K562 (cell line): Measurements from ENCODE around the gene ROPN1L. TPM values are rescaled to one million over a fixed set of nuclear protein-coding genes. Genes with fewer than 3 reads are reported as not detected.
A peak's percentile ranks its signal among the peaks of the same experiment; 100 is the strongest.

ENCODE experiments used
- BHLHE40 ChIP-seq: IDR thresholded peaks from 2 replicates; pipeline ENCODE4 v1.6.1; 2011; ENCODE audit warnings: low read length, improper control_type of control experiment
- CBFA2T2 ChIP-seq: fragments of 450-650 bp; conservative IDR thresholded peaks from 2 replicates; pipeline ENCODE4 v1.6.1; 2017; ENCODE audit warnings: mild to moderate bottlenecking
- CHD7 ChIP-seq: fragments of 200-600 bp; sonication (generic); IDR thresholded peaks from one replicate; pipeline ENCODE4 v1.6.1; 2012; ENCODE audit warnings: mild to moderate bottlenecking, low read depth, low read length, inconsistent platforms
- ELF4 ChIP-seq: fragments of 450-650 bp; formaldehyde crosslinking; IDR thresholded peaks from 2 replicates; pipeline ENCODE4 v1.4.0; 2022; ENCODE audit warnings: missing genetic modification characterization
- GATA2 ChIP-seq: sonication (generic); formaldehyde crosslinking; IDR thresholded peaks from 2 replicates; pipeline ENCODE4 v1.4.0; 2020; ENCODE audit warnings: mild to moderate bottlenecking, missing genetic modification reagents
- ILF3 ChIP-seq: fragments of 450-650 bp; IDR thresholded peaks from 2 replicates; pipeline ENCODE4 v1.6.1; 2018; ENCODE audit warnings: antibody characterized with exemption, mild to moderate bottlenecking, moderate library complexity, borderline replicate concordance
- MTA3 ChIP-seq: fragments of 450-650 bp; formaldehyde crosslinking; IDR thresholded peaks from 2 replicates; pipeline ENCODE4 v1.6.1; 2017; ENCODE audit warnings: mild to moderate bottlenecking, borderline replicate concordance
- RBM14 ChIP-seq: fragments of 200-400 bp; formaldehyde crosslinking; IDR thresholded peaks from 2 replicates; pipeline ENCODE4 v1.6.1; 2018; ENCODE audit warnings: low read depth, mild to moderate bottlenecking, low read length, moderate library complexity, borderline replicate concordance; ENCODE audit not compliant: insufficient read depth
- STAT5A ChIP-seq: IDR thresholded peaks from 2 replicates; pipeline ENCODE4 v1.6.1; 2012; ENCODE audit warnings: low read length, inconsistent platforms, borderline replicate concordance
- ZNF354B ChIP-seq: fragments of 250-450 bp; sonication (Bioruptor Pico); IDR thresholded peaks from 2 replicates; pipeline ENCODE4 v1.4.0; 2020
- ZNF707 ChIP-seq: fragments of 250-450 bp; sonication (Bioruptor Pico); conservative IDR thresholded peaks from 2 replicates; pipeline ENCODE4 v1.8.0; 2022; ENCODE audit warnings: inconsistent platforms, mild to moderate bottlenecking, moderate library complexity
- polyA plus RNA-seq, 8 experiments: library from polyadenylated mRNA; depleted of rRNA in 4 of 8; stranded (reverse) in 5 of 8; unstranded in 3 of 8; fragments of >200 nt; fragmentation: Nextera tagmentation in 2 of 8; fragmentation: Illumina TruSeq in 1 of 8; extraction: Ambion mirVana in 2 of 8; extraction: Trizol in 1 of 8; gene quantifications; 2 replicates each; pipeline versions ENCODE4 v1.2.1 to v1.2.3, GENCODE V29; 2011 to 2014; ENCODE audit warnings: inconsistent platforms in 1 of 8, missing spikeins in 1 of 8
- total RNA-seq, 7 experiments: library from RNA; depleted of rRNA in 6 of 7; stranded (reverse); fragments of >200 nt in 6 of 7; fragmentation: Illumina TruSeq in 2 of 7; extraction: Trizol in 2 of 7; gene quantifications; 2 replicates each; pipeline versions ENCODE4 v1.2.1 to v1.2.3, GENCODE V29; 2011 to 2021; ENCODE audit warnings: low replicate concordance in 1 of 7
- TF ChIP-seq, protein P1 (sequence below): fragments of 250-450 bp; sonication (Bioruptor Pico); IDR thresholded peaks from 2 replicates; pipeline ENCODE4 v1.5.0; 2021
- TF ChIP-seq, protein P2 (sequence below): fragments of 250-450 bp; sonication (Bioruptor Pico); IDR thresholded peaks from 2 replicates; pipeline ENCODE4 v1.5.0; 2020; ENCODE audit warnings: mild to moderate bottlenecking, borderline replicate concordance

Gene ROPN1L
- total and polyA plus RNA-seq, 9 of the 15 experiments (the other 6 are each of a cell fraction or from before 2014, with no cell fraction given): 0.04 to 0.85 (median 0.24) TPM; not detected in 3

DNA sequence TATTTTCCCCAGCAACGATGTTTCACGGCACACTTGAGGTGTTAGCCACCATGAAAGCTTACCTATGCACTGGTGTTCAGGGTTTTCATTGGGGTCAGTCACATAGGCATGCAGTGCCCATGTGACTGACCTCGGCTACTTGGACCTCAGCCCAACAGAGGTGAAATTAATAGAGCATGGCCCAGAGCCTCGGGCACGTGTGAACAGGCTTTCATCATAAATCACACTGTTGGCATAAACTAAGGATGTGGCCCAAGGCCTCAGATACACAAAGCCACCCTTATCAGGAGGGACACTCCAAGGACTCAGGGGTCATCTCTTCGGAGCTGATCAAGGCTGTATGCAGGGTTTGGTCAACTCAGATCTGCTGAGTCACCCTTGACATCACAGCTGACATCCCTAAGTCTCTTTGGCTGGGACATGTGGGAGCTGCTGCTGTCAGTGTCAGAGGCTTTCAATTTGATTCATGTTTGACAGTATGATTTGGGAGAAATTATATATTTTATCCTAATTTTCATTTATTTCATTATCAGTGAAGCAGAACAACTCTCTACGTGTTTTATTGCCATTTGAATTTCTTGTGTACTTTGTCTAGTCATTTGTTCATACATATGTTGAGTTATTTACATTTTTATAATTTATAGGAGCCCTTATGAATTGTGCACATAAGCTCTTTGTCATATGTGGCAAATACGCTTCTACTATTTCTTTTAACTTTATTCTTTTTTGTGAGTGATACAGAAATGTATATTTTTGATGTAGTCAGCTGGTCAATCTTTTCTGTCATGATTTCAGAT lies 62.5 kb downstream of the ROPN1L start (continued):
- TF ChIP-seq CHD7: no peak
- TF ChIP-seq, protein P1, sequence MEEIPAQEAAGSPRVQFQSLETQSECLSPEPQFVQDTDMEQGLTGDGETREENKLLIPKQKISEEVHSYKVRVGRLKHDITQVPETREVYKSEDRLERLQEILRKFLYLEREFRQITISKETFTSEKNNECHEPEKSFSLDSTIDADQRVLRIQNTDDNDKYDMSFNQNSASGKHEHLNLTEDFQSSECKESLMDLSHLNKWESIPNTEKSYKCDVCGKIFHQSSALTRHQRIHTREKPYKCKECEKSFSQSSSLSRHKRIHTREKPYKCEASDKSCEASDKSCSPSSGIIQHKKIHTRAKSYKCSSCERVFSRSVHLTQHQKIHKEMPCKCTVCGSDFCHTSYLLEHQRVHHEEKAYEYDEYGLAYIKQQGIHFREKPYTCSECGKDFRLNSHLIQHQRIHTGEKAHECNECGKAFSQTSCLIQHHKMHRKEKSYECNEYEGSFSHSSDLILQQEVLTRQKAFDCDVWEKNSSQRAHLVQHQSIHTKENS (CRISPR knock-in tag): no peak
- TF ChIP-seq ELF4: peak; percentile 62; the same call in 1 of the 2 replicates
- peak; percentile 81 for TF ChIP-seq CBFA2T2
- TF ChIP-seq BHLHE40: peak; percentile 98
- TF ChIP-seq MTA3: peak; percentile 92
- no peak for TF ChIP-seq ILF3
- TF ChIP-seq, protein P2, sequence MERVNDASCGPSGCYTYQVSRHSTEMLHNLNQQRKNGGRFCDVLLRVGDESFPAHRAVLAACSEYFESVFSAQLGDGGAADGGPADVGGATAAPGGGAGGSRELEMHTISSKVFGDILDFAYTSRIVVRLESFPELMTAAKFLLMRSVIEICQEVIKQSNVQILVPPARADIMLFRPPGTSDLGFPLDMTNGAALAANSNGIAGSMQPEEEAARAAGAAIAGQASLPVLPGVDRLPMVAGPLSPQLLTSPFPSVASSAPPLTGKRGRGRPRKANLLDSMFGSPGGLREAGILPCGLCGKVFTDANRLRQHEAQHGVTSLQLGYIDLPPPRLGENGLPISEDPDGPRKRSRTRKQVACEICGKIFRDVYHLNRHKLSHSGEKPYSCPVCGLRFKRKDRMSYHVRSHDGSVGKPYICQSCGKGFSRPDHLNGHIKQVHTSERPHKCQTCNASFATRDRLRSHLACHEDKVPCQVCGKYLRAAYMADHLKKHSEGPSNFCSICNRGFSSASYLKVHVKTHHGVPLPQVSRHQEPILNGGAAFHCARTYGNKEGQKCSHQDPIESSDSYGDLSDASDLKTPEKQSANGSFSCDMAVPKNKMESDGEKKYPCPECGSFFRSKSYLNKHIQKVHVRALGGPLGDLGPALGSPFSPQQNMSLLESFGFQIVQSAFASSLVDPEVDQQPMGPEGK (CRISPR knock-in tag): no peak
- TF ChIP-seq GATA2 (CRISPR knock-in tag): no peak
- no peak for TF ChIP-seq ZNF354B (CRISPR knock-in tag)
- no peak for TF ChIP-seq ZNF707 (CRISPR knock-in tag)
- no peak for TF ChIP-seq RBM14
- no peak; the same call in 1 of the 2 replicates for TF ChIP-seq STAT5A
